Right lobe of liver (tissue), 6 donors: ENCODE results near the gene TRMT44. TPM values are rescaled to one million over a fixed set of nuclear protein-coding genes. Genes with fewer than 3 reads are reported as not detected.

Source experiments
- ATAC-seq, 4 donors: fragments of 200-7000 bp; cut with Tn5 transposase; one replicate each; pipeline ENCODE4 v1.9.1; 2020; ENCODE audit warnings: mild to moderate bottlenecking in 4 of 4, moderate library complexity in 4 of 4
- DNase-seq, 3 donors: peaks; one replicate each; pipeline ENCODE4 v3.0.0-alpha.2; 2020
- H3K27ac ChIP-seq, 3 donors: fragments of 200-600 bp; one replicate each; pipeline ENCODE4 v1.8.0; 2022
- H3K27me3 ChIP-seq, 2 donors: fragments of 200-600 bp; one replicate each; pipeline ENCODE4 v1.8.0; 2022
- H3K36me3 ChIP-seq, 4 donors: fragments of 200-600 bp; sonication (generic) in 1 of 4; one replicate each; pipeline versions ENCODE4 v1.5.1 to v1.8.0; 2017 to 2022; ENCODE audit warnings: control low read depth in 1 of 4
- H3K4me1 ChIP-seq, 4 donors: fragments of 200-600 bp; sonication (generic) in 1 of 4; one replicate each; pipeline versions ENCODE4 v1.5.1 to v1.8.0; 2017 to 2022; ENCODE audit warnings: control low read depth in 1 of 4
- H3K4me3 ChIP-seq, 3 donors: fragments of 200-600 bp; one replicate each; pipeline ENCODE4 v1.8.0; 2022
- H3K9me3 ChIP-seq, 4 donors: fragments of 200-600 bp; sonication (generic) in 1 of 4; one replicate each; pipeline versions ENCODE4 v1.5.1 to v1.8.0; 2017 to 2022; ENCODE audit warnings: control low read depth in 1 of 4
- CTCF ChIP-seq, 4 donors: fragments of 200-600 bp in 3 of 4; fragments of 450-650 bp in 1 of 4; IDR thresholded peaks; one replicate each; pipeline versions ENCODE4 v1.5.1 to v1.8.0; 2016 to 2022; ENCODE audit warnings: antibody characterized with exemption in 4 of 4, mild to moderate bottlenecking in 2 of 4
- POLR2A ChIP-seq: fragments of 450-650 bp; IDR thresholded peaks from one replicate; pipeline ENCODE4 v1.6.1; 2017; ENCODE audit warnings: antibody characterized with exemption, mild to moderate bottlenecking
- WGBS: methylation state at CpG from one replicate; pipeline ENCODE4 v1.1.6; 2018; ENCODE audit warnings: low coverage, low lambda C conversion rate; ENCODE audit not compliant: insufficient coverage; ENCODE audit errors: missing lambda C conversion rate; 5-methylcytosine and 5-hydroxymethylcytosine counted together
- intact Hi-C, 2 donors: fragments of 100-400 bp; cut with DNase I; formaldehyde crosslinking; loops; one replicate each; pipeline versions ENCODE4 v1.11.2 to v1.14.1; 2022
- total RNA-seq, 6 experiments: library from RNA; depleted of rRNA in 2 of 6; stranded (reverse); fragments of >200 nt in 2 of 6; fragmentation: NEBNext Ultra II Directional in 3 of 6; extraction: Animal tissue kit (Norgen Biotek cat#: 25700) in 3 of 6; gene quantifications; one replicate each; pipeline versions ENCODE4 v1.1.0 to v1.2.4, GENCODE V29; 2016 to 2023
- donor health status: DM: no; HTN: yes; CAD: no.
- donor health status: DM: no; HTN: no; CAD: no.
- donor health status: DM: no; HTN: no; CAD: no.
- donor health status: DM: no; HTN: yes; CAD: no.
- donor health status: DM: no; HTN: yes; CAD: no.

Gene TRMT44
- total RNA-seq, 6 experiments from 2014 or later, result 8.8 to 10.6 (median 9.6) TPM

- TF ChIP-seq CTCF (IDR thresholded peaks at IDR 0.05) (no peak), POLR2A (no peak)
- H3K4me3 ChIP-seq, result no peak overlapping the region
- no peaks in the 10 kb centered on the region for H3K4me1 ChIP-seq
- H3K27ac ChIP-seq, result no peak overlapping the region
- H3K36me3 ChIP-seq, result peaks cover 0 to 33% (median 7%) of the 10 kb centered on the region in 4 donors
- 58% methylated on average over 2 of the region's 8 CpGs for WGBS
- ATAC-seq (peak; percentile 22 to 78 (median 72)), DNase-seq (no peak)
- H3K27me3 ChIP-seq, result no peaks in the 10 kb centered on the region
- intact Hi-C loops, result no loop called here
- no peaks in the 10 kb centered on the region for H3K9me3 ChIP-seq
These were observed 19.4 kb downstream of the TRMT44 start for GRCh38 chr4:8459867-8460445.

- TF ChIP-seq CTCF (IDR thresholded peaks at IDR 0.05) (no peak), POLR2A (no peak)
- peaks cover 0 to 31% (median 7%) of the 10 kb centered on the region in 4 donors for H3K36me3 ChIP-seq
- no peak overlapping the region for H3K4me3 ChIP-seq
- DNase-seq (no peak), ATAC-seq (no peak)
- no peaks in the 10 kb centered on the region for H3K27me3 ChIP-seq
- H3K27ac ChIP-seq, result no peak overlapping the region
- H3K9me3 ChIP-seq, result no peaks in the 10 kb centered on the region
- WGBS, result 97% methylated on average over 6 of the region's 6 CpGs
- intact Hi-C loops, result no loop called here
- H3K4me1 ChIP-seq, result no peaks in the 10 kb centered on the region
These were observed 20.5 kb downstream of the TRMT44 start for GRCh38 chr4:8461086-8461485.

GRCh38 chr4:8461616-8462015 lies 21.0 kb downstream of the TRMT44 start:
- TF ChIP-seq POLR2A (no peak), CTCF (IDR thresholded peaks at IDR 0.05) (no peak)
- 84% methylated on average over 5 of the region's 6 CpGs for WGBS
- ATAC-seq (no peak), DNase-seq (no peak)
- Histone ChIP-seq H3K36me3 (peaks cover 0 to 33% (median 6%) of the 10 kb centered on the region in 4 donors), H3K27me3 (no peaks in the 10 kb centered on the region), H3K9me3 (no peaks in the 10 kb centered on the region), H3K27ac (no peak overlapping the region), H3K4me3 (no peak overlapping the region), H3K4me1 (no peaks in the 10 kb centered on the region)
- intact Hi-C loops, result no loop called here

GRCh38 chr4:8463811-8464210 lies 23.2 kb downstream of the TRMT44 start:
- no peaks in the 10 kb centered on the region for H3K4me1 ChIP-seq
- WGBS, result 89% methylated on average over 9 of the region's 9 CpGs
- H3K27ac ChIP-seq, result no peak overlapping the region
- H3K4me3 ChIP-seq, result no peak overlapping the region
- no peaks in the 10 kb centered on the region for H3K9me3 ChIP-seq
- peaks cover 0 to 44% (median 7%) of the 10 kb centered on the region in 4 donors for H3K36me3 ChIP-seq
- intact Hi-C loops, result no loop called here
- no peak for DNase-seq
- no peak for ATAC-seq
- H3K27me3 ChIP-seq, result no peaks in the 10 kb centered on the region
- TF ChIP-seq POLR2A, result no peak
- TF ChIP-seq CTCF (IDR thresholded peaks at IDR 0.05), result no peak
